KMS-11 (cell line): ENCODE measurements around the gene COL11A2.

ENCODE experiments used
- H2AFZ ChIP-seq: fragments of 200-600 bp; sonication (generic); 2 replicates; pipeline ENCODE4 v1.6.1; 2016; ENCODE audit warnings: antibody characterized with exemption, mixed run types, low read depth
- H3K27ac ChIP-seq: fragments of 200-600 bp; sonication (generic); 2 replicates; pipeline ENCODE4 v1.6.1; 2016; ENCODE audit warnings: mild to moderate bottlenecking, mixed run types
- H3K27me3 ChIP-seq: fragments of 200-600 bp; sonication (generic); 2 replicates; pipeline ENCODE4 v1.6.1; 2017; ENCODE audit warnings: mild to moderate bottlenecking, low read depth, mixed run types, moderate library complexity; ENCODE audit not compliant: insufficient read depth
- H3K36me3 ChIP-seq: fragments of 200-600 bp; sonication (generic); 2 replicates; pipeline ENCODE4 v1.6.1; 2017; ENCODE audit warnings: mild to moderate bottlenecking, mixed run types; ENCODE audit not compliant: insufficient read depth
- H3K4me1 ChIP-seq: fragments of 200-600 bp; sonication (generic); 2 replicates; pipeline ENCODE4 v1.6.1; 2016; ENCODE audit warnings: mild to moderate bottlenecking, low read depth, mixed run types; ENCODE audit not compliant: poor library complexity, severe bottlenecking
- H3K4me2 ChIP-seq: fragments of 200-600 bp; sonication (generic); 2 replicates; pipeline ENCODE4 v1.7.0; 2016; ENCODE audit warnings: mild to moderate bottlenecking, mixed run types
- H3K4me3 ChIP-seq: fragments of 200-600 bp; sonication (generic); IDR thresholded peaks from 2 replicates; pipeline ENCODE4 v1.6.1; 2017; ENCODE audit warnings: low read depth, low read length, mixed read lengths; ENCODE audit not compliant: insufficient read depth
- H3K79me2 ChIP-seq: fragments of 200-600 bp; sonication (generic); 2 replicates; pipeline ENCODE4 v1.6.1; 2016; ENCODE audit warnings: low read depth, mixed run types; ENCODE audit not compliant: insufficient read depth
- H3K9ac ChIP-seq: fragments of 200-600 bp; sonication (generic); 2 replicates; pipeline ENCODE4 v1.6.1; 2016; ENCODE audit warnings: mild to moderate bottlenecking, mixed run types
- H4K20me1 ChIP-seq: fragments of 200-600 bp; sonication (generic); 2 replicates; pipeline ENCODE4 v1.6.1; 2016; ENCODE audit warnings: mild to moderate bottlenecking, mixed run types; ENCODE audit not compliant: insufficient read depth
- TF ChIP-seq, protein P1 (sequence below): fragments of 200-600 bp; sonication (generic); conservative IDR thresholded peaks from 2 replicates; pipeline ENCODE4 v1.6.1; 2017; ENCODE audit warnings: low read depth, mild to moderate bottlenecking, antibody characterized with exemption, low read length, moderate library complexity, mixed read lengths

Gene COL11A2

DNA sequence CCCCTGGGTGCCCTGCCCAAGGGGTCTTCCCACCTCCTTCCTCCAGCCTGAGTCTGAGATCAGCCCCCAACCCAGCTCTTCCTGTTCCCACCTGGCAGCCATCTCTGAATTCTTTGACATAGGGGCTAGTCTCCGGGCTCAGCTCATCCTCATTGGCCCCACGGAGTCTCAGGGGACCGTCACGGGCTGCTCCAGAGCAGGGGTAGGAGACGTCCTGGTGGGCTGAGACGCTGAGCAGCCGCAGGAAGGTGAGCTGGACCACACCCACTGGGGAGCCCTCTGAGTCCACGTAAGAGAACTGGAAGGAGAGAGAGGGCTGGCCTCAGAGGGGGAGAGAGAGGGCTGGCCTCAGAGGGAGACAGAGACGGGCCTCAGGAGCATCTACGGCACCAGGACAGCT lies 28.1 kb downstream of the COL11A2 start:
- no peak overlapping the region for H2AFZ ChIP-seq
- no peaks in the 10 kb centered on the region for H4K20me1 ChIP-seq
- H3K79me2 ChIP-seq: no peaks in the 10 kb centered on the region
- no peaks in the 10 kb centered on the region for H3K36me3 ChIP-seq
- H3K9ac ChIP-seq: no peak overlapping the region
- H3K27ac ChIP-seq: no peak overlapping the region
- H3K4me2 ChIP-seq: no peak overlapping the region
- H3K4me1 ChIP-seq: peaks cover 16% of the 10 kb centered on the region
- no peak overlapping the region for H3K4me3 ChIP-seq
- TF ChIP-seq, protein P1, sequence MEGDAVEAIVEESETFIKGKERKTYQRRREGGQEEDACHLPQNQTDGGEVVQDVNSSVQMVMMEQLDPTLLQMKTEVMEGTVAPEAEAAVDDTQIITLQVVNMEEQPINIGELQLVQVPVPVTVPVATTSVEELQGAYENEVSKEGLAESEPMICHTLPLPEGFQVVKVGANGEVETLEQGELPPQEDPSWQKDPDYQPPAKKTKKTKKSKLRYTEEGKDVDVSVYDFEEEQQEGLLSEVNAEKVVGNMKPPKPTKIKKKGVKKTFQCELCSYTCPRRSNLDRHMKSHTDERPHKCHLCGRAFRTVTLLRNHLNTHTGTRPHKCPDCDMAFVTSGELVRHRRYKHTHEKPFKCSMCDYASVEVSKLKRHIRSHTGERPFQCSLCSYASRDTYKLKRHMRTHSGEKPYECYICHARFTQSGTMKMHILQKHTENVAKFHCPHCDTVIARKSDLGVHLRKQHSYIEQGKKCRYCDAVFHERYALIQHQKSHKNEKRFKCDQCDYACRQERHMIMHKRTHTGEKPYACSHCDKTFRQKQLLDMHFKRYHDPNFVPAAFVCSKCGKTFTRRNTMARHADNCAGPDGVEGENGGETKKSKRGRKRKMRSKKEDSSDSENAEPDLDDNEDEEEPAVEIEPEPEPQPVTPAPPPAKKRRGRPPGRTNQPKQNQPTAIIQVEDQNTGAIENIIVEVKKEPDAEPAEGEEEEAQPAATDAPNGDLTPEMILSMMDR: no peak
- H3K27me3 ChIP-seq: no peaks in the 10 kb centered on the region

DNA sequence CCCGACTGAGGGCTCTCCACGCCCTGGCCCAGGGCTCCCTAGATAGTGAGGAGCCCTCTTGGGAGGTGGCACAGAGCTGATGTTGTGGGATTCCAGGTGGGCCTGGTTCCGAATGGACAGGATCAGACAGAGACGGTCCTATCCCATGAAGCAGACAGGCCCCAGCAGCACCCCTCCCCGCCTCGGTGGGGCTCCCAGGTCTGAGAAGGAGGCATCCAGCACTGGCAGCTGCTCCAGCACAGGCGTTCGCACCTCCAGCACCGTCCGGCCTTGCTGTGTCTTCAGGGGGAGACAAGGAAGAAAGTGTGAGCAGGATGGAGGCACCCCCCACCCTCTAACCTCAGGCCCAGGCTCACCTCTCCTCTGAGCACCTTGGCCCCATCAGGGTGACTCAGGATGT lies 28.7 kb downstream of the COL11A2 start:
- Histone ChIP-seq H3K27ac (no peak overlapping the region), H4K20me1 (no peaks in the 10 kb centered on the region), H3K9ac (no peak overlapping the region), H3K4me3 (no peak overlapping the region), H3K27me3 (no peaks in the 10 kb centered on the region), H3K79me2 (no peaks in the 10 kb centered on the region), H3K36me3 (no peaks in the 10 kb centered on the region), H3K4me1 (peaks cover 16% of the 10 kb centered on the region), H2AFZ (no peak overlapping the region), H3K4me2 (no peak overlapping the region)
- TF ChIP-seq, protein P1: no peak

DNA sequence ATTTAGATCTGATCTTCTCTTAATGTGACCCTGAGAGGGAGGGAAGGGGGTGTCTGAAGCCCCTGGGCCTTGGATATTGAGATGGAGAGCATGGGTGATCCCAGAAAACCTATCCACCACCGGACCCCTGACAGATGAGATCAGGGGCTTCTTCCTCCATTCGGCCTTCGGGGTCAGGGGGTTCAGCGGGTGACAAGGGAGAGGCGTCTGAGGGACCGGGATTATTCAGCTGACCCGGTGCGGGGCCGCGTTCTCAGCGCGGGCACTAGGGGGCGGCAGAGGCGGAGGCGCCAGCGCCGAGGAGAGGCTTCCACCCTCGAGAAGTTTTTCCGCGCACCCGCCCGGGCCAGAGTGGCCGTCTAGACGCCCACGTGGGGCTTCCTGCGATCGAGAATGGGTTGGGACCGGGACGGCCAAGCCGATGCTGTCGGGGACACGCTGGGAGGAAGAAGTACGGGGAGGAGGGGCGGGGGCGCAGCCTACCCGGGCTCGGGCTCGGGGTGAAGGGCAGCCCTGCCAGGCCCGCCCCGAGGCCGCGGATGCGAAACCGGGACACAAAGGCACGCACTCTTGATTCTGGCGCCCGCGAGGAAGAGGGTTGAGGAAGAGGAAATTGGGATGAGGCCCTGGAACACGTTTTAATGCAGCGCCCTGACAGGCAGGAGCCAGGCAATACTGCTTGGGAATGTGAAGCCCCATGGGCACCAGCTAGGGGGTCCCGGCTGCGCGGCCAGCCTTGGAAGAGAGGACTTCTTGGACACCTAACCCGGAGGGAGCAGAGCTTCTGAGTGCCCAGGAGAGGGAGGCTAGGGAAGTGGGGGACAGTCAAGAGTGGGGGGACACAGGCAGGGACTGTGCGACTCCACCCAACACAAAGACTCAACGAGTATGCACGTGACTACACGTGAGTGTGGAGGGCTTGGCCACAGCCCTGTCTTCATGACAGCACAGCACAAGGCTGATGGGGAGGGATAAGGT lies 30.6 kb downstream of the COL11A2 start:
- no peak overlapping the region for H3K27ac ChIP-seq

DNA sequence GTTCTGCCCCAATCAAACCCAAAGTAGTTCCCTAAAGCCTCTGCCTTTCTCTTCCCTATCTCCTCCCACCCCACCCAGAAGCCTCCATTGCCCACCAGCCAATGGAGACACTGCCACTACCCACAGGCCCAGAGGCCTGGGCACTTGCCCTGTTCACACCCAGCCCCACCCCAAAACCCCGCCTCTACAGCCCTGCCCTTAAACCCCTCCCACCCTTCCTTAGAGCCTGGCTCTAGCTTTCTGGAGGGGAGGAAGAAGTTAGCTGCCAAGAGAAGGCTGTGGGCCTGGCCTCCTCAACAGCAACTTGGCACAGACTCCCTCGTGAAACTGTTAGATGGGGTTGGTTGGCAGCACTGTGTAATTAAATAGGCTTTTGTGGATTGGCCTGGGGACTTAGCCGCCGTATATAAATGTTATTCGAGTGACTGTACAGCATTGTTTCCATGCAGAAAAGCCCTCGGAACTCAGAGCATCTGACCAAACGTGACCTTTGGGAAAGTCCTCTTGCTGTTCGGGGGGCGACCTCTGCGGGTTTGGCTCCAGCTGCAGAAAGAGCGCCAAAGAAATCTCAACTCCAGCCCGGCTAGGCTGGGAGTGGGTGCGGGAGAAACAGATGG lies 31.4 kb downstream of the COL11A2 start:
- Histone ChIP-seq H3K4me3 (no peak overlapping the region), H3K79me2 (no peaks in the 10 kb centered on the region), H3K9ac (peak overlapping the region; percentile 80; the same call in 1 of the 2 replicates), H3K4me2 (peak overlapping the region; percentile 68), H3K27me3 (no peaks in the 10 kb centered on the region), H3K36me3 (no peaks in the 10 kb centered on the region), H3K27ac (no peak overlapping the region), H3K4me1 (peaks cover 16% of the 10 kb centered on the region), H4K20me1 (no peaks in the 10 kb centered on the region), H2AFZ (peak overlapping the region; percentile 97)
- TF ChIP-seq, protein P1: no peak

More for the DNA sequence above, 30.6 kb downstream of the COL11A2 start:
- no peaks in the 10 kb centered on the region for H3K36me3 ChIP-seq
- peak overlapping the region; percentile 80 for H3K9ac ChIP-seq
- H3K4me2 ChIP-seq: peak overlapping the region; percentile 68
- H3K27me3 ChIP-seq: no peaks in the 10 kb centered on the region
- TF ChIP-seq, protein P1: peak; percentile 86
- H4K20me1 ChIP-seq: no peaks in the 10 kb centered on the region
- no peak overlapping the region for H3K4me3 ChIP-seq
- peak overlapping the region; percentile 97 for H2AFZ ChIP-seq
- no peaks in the 10 kb centered on the region for H3K79me2 ChIP-seq
- peaks cover 16% of the 10 kb centered on the region for H3K4me1 ChIP-seq
